Esophagus squamous epithelium (tissue), 4 donors: ENCODE measurements around the gene LDAH.

ENCODE experiments used
- POLR2A ChIP-seq, 4 donors: fragments of 450-650 bp; IDR thresholded peaks; one replicate each; pipeline ENCODE4 v1.6.1; 2017; ENCODE audit warnings: antibody characterized with exemption in 4 of 4, mild to moderate bottlenecking in 4 of 4, moderate library complexity in 3 of 4
- TF ChIP-seq, protein P1 (sequence below), 6 experiments: fragments of 450-650 bp in 4 of 6; fragments of 200-600 bp in 2 of 6; sonication (generic) in 2 of 6; IDR thresholded peaks; one replicate each; pipeline ENCODE4 v1.5.1; 2016 to 2019; ENCODE audit warnings: antibody characterized with exemption in 6 of 6, mild to moderate bottlenecking in 4 of 6, moderate library complexity in 4 of 6

DNA sequence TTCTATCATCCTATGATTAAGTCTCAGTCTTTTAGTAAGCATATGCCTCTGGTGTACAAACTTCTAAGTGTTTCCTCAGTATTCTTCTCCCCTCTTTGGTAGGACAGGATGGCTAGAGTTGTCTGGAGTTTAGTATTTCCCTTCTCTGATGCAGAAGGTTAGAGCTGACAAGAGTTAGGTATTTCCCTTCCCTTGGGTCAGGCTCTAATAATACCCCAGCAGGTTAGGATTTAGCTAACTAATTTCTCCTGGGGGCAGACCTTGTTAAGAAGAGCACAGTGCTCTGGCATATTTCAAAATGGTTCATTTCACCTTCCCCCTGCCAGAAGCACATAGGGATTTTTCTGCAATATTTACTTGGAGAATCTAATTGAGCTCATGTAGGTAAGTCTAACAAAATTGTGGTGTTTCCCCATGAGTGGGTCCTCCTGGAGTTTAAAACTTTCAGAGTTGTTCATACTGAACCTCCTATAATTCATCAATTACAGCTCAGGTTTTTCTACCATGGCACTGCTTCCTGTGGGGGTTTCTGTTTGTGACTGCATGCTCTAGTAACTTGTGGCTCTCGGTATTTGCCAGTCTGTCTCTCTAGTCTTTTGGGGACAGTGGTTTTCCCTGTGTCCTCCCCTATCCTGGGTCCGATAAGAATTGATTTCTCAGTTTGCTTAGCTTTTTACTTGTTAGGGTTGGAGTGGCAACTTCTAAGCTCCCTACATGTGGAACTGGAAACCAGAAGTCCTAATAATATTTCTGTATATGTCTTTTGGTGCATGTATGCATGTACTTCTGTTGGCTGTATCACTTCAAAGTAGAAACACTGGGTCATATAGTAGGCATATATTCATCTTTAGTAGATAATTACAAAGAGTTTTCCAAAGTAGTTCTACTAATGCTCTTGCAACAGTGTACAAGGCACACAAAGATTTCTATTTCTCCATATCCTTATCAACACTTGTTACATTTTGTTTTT, 78.2 kb downstream of the LDAH start:
- TF ChIP-seq, protein P1, sequence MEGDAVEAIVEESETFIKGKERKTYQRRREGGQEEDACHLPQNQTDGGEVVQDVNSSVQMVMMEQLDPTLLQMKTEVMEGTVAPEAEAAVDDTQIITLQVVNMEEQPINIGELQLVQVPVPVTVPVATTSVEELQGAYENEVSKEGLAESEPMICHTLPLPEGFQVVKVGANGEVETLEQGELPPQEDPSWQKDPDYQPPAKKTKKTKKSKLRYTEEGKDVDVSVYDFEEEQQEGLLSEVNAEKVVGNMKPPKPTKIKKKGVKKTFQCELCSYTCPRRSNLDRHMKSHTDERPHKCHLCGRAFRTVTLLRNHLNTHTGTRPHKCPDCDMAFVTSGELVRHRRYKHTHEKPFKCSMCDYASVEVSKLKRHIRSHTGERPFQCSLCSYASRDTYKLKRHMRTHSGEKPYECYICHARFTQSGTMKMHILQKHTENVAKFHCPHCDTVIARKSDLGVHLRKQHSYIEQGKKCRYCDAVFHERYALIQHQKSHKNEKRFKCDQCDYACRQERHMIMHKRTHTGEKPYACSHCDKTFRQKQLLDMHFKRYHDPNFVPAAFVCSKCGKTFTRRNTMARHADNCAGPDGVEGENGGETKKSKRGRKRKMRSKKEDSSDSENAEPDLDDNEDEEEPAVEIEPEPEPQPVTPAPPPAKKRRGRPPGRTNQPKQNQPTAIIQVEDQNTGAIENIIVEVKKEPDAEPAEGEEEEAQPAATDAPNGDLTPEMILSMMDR (IDR thresholded peaks at IDR 0.05) = no peak
- TF ChIP-seq POLR2A (IDR thresholded peaks at IDR 0.05) = no peak
